Ishikawa (cell line): ENCODE data around the gene NT5E.

Source experiments
- CEBPB ChIP-seq: IDR thresholded peaks from 2 replicates; pipeline ENCODE4 v1.6.1; 2012
- CREB1 ChIP-seq: IDR thresholded peaks from 2 replicates; pipeline ENCODE4 v1.6.1; 2012; ENCODE audit warnings: low read depth
- EGR1 ChIP-seq: IDR thresholded peaks from 2 replicates; pipeline ENCODE4 v1.6.1; 2012
- EP300 ChIP-seq: IDR thresholded peaks from 2 replicates; pipeline ENCODE4 v1.6.1; 2012; ENCODE audit warnings: borderline replicate concordance
- FOXM1 ChIP-seq: IDR thresholded peaks from 2 replicates; pipeline ENCODE4 v1.6.1; 2012; ENCODE audit warnings: low read depth, borderline replicate concordance
- NFIC ChIP-seq: IDR thresholded peaks from 2 replicates; pipeline ENCODE4 v1.6.1; 2012
- RAD21 ChIP-seq: IDR thresholded peaks from 2 replicates; pipeline ENCODE4 v1.6.1; 2012; ENCODE audit warnings: low read depth
- TAF1 ChIP-seq: IDR thresholded peaks from 2 replicates; pipeline ENCODE4 v1.6.1; 2012; ENCODE audit warnings: low read depth, mild to moderate bottlenecking
- TCF12 ChIP-seq: IDR thresholded peaks from 2 replicates; pipeline ENCODE4 v1.6.1; 2012; ENCODE audit warnings: low read depth
- TEAD4 ChIP-seq: IDR thresholded peaks from 2 replicates; pipeline ENCODE4 v1.6.1; 2012
- YY1 ChIP-seq: IDR thresholded peaks from 2 replicates; pipeline ENCODE4 v1.6.1; 2012; ENCODE audit warnings: low read depth
- ZBTB7A ChIP-seq: IDR thresholded peaks from 2 replicates; pipeline ENCODE4 v1.6.1; 2012; ENCODE audit warnings: low read depth
- TF ChIP-seq, protein P1 (sequence below): IDR thresholded peaks from 2 replicates; pipeline ENCODE4 v1.6.1; 2012
- TF ChIP-seq, protein P2 (sequence below): IDR thresholded peaks from 2 replicates; pipeline ENCODE4 v1.6.1; 2012
- TF ChIP-seq, protein P3 (sequence below): IDR thresholded peaks from 2 replicates; pipeline ENCODE4 v1.6.1; 2012; ENCODE audit warnings: low read depth, mild to moderate bottlenecking

Gene NT5E

DNA sequence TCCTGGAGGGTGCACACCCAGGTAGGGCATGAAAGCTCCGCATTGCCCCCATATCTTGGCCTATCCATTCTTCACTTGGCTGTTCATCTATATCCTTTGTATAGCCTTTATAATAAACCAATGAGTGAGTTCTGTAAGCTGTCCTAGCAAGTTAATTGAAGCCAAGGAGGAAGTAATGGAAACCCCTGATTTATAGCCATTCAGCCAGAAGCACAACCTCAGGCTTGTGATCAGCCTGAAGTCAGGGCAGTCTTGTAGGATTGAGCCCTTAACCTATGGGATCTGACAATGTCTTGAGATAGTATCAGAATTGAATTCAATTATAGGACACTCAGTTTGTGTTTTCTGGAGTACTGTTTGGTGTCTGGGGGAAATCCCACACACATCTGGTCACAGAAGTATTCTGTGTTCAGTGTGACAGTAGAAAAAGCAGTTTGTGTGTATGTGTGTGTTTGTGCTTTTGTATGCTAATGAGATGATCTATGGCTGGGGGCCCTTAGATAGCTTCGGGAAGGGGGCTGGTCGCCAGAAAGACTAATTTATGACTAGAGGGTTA, 5.7 kb downstream of the NT5E start:
- TF ChIP-seq, protein P1, sequence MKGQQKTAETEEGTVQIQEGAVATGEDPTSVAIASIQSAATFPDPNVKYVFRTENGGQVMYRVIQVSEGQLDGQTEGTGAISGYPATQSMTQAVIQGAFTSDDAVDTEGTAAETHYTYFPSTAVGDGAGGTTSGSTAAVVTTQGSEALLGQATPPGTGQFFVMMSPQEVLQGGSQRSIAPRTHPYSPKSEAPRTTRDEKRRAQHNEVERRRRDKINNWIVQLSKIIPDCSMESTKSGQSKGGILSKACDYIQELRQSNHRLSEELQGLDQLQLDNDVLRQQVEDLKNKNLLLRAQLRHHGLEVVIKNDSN: no peak
- TF ChIP-seq TAF1: no peak

DNA sequence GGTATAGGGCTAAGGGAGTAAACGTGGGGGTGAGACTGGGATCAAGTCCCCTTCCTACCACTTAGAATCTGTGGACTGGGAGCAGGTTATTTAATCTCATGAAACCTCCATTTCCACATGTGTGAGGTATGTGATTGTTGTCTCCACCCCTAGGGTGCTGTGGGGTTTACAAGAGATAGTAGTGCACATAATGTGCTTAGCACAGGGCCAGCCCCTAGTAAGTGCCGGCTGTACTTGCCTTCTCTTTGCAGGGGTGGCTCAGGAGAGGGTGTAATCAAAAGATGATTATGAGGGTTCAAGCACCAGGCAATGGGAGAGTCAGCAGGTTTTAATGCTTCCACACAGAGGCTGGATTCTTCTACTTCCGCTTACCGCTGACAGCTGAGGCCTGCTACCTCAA, 6.9 kb downstream of the NT5E start:
- TF ChIP-seq ZBTB7A (no peak), RAD21 (no peak), TEAD4 (no peak), CREB1 (no peak), CEBPB (no peak), TAF1 (no peak), EGR1 (no peak), EP300 (no peak), FOXM1 (no peak), NFIC (no peak), TCF12 (no peak)
- TF ChIP-seq, protein P2, sequence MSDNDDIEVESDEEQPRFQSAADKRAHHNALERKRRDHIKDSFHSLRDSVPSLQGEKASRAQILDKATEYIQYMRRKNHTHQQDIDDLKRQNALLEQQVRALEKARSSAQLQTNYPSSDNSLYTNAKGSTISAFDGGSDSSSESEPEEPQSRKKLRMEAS: no peak
- TF ChIP-seq, protein P3, sequence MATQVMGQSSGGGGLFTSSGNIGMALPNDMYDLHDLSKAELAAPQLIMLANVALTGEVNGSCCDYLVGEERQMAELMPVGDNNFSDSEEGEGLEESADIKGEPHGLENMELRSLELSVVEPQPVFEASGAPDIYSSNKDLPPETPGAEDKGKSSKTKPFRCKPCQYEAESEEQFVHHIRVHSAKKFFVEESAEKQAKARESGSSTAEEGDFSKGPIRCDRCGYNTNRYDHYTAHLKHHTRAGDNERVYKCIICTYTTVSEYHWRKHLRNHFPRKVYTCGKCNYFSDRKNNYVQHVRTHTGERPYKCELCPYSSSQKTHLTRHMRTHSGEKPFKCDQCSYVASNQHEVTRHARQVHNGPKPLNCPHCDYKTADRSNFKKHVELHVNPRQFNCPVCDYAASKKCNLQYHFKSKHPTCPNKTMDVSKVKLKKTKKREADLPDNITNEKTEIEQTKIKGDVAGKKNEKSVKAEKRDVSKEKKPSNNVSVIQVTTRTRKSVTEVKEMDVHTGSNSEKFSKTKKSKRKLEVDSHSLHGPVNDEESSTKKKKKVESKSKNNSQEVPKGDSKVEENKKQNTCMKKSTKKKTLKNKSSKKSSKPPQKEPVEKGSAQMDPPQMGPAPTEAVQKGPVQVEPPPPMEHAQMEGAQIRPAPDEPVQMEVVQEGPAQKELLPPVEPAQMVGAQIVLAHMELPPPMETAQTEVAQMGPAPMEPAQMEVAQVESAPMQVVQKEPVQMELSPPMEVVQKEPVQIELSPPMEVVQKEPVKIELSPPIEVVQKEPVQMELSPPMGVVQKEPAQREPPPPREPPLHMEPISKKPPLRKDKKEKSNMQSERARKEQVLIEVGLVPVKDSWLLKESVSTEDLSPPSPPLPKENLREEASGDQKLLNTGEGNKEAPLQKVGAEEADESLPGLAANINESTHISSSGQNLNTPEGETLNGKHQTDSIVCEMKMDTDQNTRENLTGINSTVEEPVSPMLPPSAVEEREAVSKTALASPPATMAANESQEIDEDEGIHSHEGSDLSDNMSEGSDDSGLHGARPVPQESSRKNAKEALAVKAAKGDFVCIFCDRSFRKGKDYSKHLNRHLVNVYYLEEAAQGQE: no peak

DNA sequence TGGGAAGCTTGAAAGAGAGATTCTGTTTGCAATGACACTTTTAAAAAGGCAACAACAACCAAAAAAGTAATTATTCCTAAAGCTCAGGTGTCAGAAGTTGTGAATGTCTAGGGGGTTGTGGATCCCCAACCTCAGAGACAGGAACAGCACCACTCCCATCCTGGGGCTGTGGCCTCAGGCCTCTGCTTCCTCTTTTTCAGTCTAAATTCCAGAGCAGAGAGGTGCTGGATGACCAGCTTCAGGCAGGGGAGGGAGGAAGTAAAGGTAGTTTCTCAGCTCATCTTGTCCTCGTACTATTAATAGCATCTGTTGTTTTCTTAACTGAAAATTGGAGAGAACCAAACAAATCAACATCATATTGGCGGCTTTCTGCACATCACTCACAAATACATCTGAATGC, 8.3 kb downstream of the NT5E start:
- no peak for TF ChIP-seq RAD21
- TF ChIP-seq NFIC: no peak
- TF ChIP-seq, protein P3: no peak

DNA sequence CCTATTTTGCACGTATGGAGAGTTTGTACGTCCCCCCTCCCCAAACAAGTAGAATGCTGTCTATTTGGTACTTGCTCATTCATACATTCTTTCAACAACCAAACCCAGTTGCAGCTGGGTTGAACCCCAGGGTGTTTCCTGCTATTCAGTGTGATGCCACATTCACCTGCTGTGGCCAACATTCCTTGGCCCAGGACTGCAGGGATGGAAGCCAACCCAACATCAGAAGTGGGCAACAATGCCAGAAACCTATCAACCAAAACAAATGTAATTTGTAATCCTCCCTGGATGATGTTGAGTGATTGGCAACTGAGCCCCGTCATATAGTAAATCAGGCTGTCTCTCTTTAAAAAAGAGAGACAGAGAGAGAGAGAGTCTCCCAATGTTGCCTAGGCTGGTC, 8.9 kb downstream of the NT5E start:
- TF ChIP-seq YY1: peak; percentile 66; the same call in 1 of the 2 replicates
- TF ChIP-seq, protein P2: peak; percentile 59
- no peak for TF ChIP-seq TAF1
- TF ChIP-seq TCF12: peak; percentile 100
- TF ChIP-seq TEAD4: peak; percentile 100
- peak; percentile 99 for TF ChIP-seq EP300
- no peak for TF ChIP-seq ZBTB7A
- TF ChIP-seq CREB1: 0 out of 2 replicates have a peak, but pooled peaks have one; percentile 41
- TF ChIP-seq, protein P1: peak; percentile 35; the same call in 1 of the 2 replicates
- peak; percentile 30; the same call in 1 of the 2 replicates for TF ChIP-seq RAD21
- TF ChIP-seq FOXM1: peak; percentile 97
- peak; percentile 85 for TF ChIP-seq CEBPB
- no peak for TF ChIP-seq EGR1
- TF ChIP-seq, protein P3: 0 out of 2 replicates have a peak, but pooled peaks have one; percentile 11
- peak; percentile 100 for TF ChIP-seq NFIC

DNA sequence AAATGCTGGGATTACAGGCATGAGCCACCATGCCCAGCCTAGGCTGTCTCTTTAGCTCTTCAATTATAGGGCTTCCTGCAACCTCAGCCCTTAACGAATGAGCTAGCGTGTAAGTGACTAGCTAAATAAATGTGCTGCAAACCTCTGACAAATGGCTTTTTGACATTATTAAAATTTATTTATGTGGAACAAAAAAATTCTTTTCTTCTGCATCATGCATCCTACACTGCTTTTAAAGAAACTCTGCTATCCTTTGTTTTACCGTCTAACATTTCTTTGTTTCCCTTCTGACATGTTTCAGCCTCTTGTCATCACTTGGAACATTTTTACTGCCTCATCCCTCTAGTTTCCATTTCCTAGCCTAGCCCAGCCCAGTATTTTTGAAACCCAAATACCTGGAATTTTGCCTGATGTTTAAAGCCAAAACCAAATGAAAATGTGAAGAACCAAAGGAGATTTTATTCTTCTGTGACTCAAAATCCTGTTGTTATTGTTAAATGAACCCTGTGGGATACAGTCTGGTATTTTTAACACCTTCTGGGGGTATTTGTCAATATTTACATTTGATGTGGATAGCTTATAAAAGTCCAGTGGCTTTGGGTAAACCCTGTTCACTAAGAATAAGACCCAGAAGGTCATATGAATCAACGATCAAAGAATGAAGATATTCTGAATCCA, 9.5 kb downstream of the NT5E start:
- TF ChIP-seq NFIC: peak; percentile 82
- peak; percentile 83 for TF ChIP-seq FOXM1
- TF ChIP-seq RAD21: no peak
- no peak for TF ChIP-seq CEBPB
- TF ChIP-seq TAF1: no peak
- TF ChIP-seq TEAD4: peak; percentile 74
- peak; percentile 86 for TF ChIP-seq EP300
- no peak for TF ChIP-seq CREB1
- TF ChIP-seq, protein P3: no peak
